Activated T-helper 9 cell treated with anti-CD3 and anti-CD28 coated beads, Interleukin-2, amount 50 U/mL, for 16 hours (primary cell): Measurements from ENCODE around the gene OGDH.
"Not testable (repeated sequence)": the region's sequence is repeated elsewhere in the genome, so short reads cannot be mapped to it uniquely, and the experiment has no call there.

Experiments
- DNase-seq: peaks from one replicate; pipeline ENCODE4 v3.0.0-alpha.2; 2020; ENCODE audit warnings: low read depth

Gene OGDH

GRCh38 chr7:44706788-44707557, 100.5 kb downstream of the OGDH start:
- DNase-seq, result no peak

GRCh38 chr7:44707558-44708230, 101.3 kb downstream of the OGDH start:
- DNase-seq, result no peak

GRCh38 chr7:44709011-44709915, 102.8 kb downstream of the OGDH start:
- DNase-seq, result no peak

GRCh38 chr7:44709945-44710596, 103.6 kb downstream of the OGDH start:
- DNase-seq, result no peak

GRCh38 chr7:44711528-44711927, 105.1 kb downstream of the OGDH start:
- no peak for DNase-seq

GRCh38 chr7:44712012-44712411, 105.6 kb downstream of the OGDH start:
- DNase-seq, result no peak

GRCh38 chr7:44713141-44713540, 106.7 kb downstream of the OGDH start:
- no peak for DNase-seq

- DNase-seq, result no peak
These were observed 107.4 kb downstream of the OGDH start for GRCh38 chr7:44713680-44714335.

- DNase-seq, result no peak
These were observed 109.8 kb downstream of the OGDH start for GRCh38 chr7:44716205-44716604.

- DNase-seq, result no peak
These were observed 113.9 kb downstream of the OGDH start for GRCh38 chr7:44720301-44720700.

GRCh38 chr7:44724276-44724675, 117.8 kb downstream of the OGDH start:
- DNase-seq, result no peak

- DNase-seq, result not testable (repeated sequence)
These were observed 119.8 kb downstream of the OGDH start for GRCh38 chr7:44726250-44726649.

GRCh38 chr7:44727158-44727936, 120.9 kb downstream of the OGDH start:
- no peak for DNase-seq

GRCh38 chr7:44727937-44728262, 121.5 kb downstream of the OGDH start:
- DNase-seq, result no peak

GRCh38 chr7:44729949-44730590, 123.6 kb downstream of the OGDH start:
- DNase-seq, result no peak

- not testable (repeated sequence) for DNase-seq
These were observed 126.5 kb downstream of the OGDH start for GRCh38 chr7:44732971-44733370.

GRCh38 chr7:44733708-44734481, 127.5 kb downstream of the OGDH start:
- DNase-seq, result no peak

- no peak for DNase-seq
These were observed 129.2 kb downstream of the OGDH start for GRCh38 chr7:44735403-44736165.

GRCh38 chr7:44736896-44737295, 130.5 kb downstream of the OGDH start:
- DNase-seq, result no peak
